ENCODE data around the gene ABHD17A.
"Not testable (repeated sequence)": the region's sequence is repeated elsewhere in the genome, so short reads cannot be mapped to it uniquely, and the experiment has no call there.

Gene ABHD17A

DNA sequence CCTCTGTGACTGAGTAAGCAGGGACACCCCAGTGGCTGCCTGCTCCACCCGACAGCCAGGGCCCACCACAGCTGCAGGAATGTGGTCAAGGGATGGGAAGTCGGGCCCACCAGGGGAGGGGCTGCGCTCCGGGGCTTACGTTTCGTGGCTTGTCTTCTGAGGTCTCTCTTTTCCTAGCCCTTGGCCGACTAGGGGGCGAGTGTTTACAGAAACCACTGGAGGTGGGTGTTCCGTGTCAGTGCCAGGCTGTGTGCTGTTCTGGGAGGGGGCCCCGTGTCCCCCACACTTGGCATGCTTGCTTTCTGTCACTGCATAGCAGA is 24.4 kb upstream of the ABHD17A start:
- no peak for DNase-seq

- DNase-seq, result no peak
Measured at GRCh38 chr19:1908364-1908678, 23.0 kb upstream of the ABHD17A start.

DNA sequence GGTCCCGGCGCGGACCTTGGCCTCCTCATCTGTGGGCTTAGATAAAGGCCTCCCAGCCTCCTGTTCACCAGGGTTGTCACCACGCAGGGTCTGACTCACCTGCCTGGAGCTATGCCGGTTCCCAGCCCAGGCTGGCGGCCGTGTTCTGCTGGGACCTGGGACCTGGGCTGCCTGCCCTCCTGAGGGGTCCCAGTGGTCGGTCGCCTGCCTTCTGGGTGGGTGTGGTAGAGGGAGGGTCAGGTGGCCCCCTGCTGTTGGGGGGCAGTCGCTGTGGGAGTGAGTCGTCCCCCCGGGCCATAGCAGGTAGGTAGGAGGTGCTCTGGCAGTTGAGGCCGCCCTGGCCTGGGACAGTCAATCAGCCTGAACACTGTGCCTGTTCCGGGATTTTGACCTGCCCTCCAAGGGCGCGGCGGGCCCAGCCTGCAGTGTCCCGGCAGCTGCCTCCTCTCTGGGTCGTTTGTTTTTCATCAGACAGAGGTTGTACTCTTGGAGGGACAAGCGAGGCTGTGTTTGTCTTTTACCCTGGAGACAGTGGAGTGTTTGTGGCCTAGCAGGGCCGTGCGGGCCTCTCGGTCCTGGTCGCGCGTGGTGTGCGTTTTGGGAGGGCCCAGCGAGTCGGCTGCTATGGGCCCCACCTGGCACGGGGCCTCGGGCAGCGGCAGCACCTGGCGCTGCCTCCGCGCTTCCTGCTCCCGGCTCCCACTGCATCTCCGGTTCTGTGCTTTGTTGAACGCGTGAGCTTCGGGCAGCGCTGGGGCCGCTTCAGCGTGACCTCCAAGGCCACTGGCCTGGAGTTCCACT is 22.5 kb upstream of the ABHD17A start:
- DNase-seq, result no peak

DNA sequence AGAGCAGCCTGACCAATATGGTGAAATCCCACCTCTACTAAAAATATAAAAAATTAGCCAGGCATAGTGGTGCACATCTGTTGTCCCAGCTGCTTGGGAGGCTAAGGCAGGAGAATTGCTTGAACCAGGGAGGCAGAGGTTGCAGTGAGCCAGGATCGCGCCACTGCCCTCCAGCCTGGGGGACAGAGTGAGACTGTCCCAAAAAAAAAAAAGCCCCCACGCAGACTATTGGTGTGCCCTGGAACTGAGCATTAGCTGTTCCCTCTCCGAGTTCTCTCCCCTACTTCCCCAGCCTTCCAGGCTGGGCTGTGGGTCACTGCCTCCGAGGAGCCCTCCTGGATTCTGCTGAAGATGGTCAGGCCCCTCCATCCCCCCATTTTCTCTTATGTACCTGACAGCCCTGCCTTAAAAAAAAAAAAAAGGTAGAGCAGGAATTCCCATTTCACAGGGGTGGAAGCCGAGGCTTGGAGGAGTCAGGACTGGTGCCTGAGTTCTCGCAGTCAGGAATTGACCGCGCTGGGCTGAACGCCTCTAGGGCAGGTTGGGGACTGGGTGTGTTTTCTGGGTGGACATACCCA is 21.8 kb upstream of the ABHD17A start:
- DNase-seq, result no peak

DNA sequence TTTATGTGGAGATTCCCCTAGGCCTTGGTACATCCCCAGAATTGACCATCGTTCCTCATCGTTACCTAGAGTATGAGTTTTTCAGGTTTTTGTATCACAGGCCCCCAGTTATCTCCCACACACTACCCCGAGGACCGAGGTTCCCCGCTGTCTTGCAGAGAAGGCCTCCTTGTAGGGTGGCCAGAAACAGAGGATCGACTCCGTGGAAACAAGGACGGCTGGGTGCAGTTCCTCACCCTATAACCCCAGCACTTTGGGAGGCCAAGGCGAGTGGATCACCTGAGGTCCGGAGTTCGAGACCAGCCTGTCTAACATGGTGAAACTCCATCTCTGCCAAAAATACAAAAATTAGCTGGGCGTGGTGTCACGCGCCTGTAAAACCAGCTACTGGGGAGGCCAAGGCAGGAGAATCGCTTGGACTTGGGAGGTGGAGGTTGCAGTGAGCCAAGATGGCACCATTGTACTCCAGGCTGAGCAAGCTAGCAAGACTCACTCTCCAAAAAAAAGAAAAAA is 20.6 kb upstream of the ABHD17A start:
- DNase-seq, result no peak

DNA sequence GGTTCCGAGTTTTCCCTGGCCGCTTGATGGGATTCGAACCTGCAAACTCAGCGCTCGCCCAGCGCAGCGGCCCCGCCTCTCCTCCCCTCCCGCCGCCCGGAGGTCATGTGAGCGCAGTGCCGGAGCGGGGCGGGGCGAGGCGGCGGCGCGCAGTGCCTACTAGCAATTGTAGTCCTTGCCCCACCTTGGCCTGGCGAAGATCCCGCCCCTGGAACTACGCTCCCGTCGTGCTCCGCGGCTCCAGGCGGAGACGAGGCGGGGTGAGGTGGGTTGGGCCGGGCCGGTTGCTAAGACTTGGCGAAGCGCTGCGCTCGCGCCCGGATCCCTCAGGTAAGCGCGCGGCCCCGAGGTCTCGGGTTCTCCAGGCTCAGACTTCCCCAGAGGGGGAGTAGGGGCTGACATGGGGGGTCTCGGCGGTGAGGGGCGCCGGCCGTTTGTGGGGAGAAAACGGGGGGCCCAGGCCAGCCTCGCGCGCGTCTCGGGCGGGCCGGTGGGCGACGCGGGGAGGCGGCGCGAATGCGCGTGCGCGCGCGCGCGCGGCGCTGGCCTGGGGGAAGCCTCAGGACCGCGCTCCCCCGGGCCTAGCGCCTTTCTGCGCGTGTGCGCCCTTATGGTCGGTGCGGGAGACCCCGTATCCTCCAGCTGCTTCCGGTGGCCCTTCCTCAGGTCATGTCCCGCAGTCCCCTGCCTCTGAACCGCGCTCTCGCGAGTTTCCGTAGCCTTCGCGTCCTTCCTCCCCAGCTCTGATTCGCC is 20.0 kb upstream of the ABHD17A start, which contains the start of the genes ADAT3 and SCAMP4:
ADAT3 (plus strand) TSS at position 290 of the 753 bp plus-strand sequence. CDS start 6,649 bp downstream, outside the sequence.
SCAMP4 (plus strand) TSS at position 290 of the 753 bp plus-strand sequence. CDS start 9,621 bp downstream, outside the sequence.
- peak; percentile 99 for DNase-seq

DNA sequence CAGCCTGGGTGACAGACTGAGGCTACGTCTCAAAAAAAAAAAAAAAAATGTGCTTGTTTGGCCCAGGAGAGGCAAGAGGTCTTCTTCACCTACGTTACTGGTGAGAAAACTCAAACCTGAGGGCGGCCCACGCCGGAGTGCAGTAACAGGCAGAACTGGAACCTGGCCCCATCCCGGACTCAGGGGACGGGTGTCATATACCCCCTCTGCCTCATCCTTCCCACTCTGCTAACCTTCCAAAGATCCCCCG is 19.5 kb upstream of the ABHD17A start:
- no peak for DNase-seq

DNA sequence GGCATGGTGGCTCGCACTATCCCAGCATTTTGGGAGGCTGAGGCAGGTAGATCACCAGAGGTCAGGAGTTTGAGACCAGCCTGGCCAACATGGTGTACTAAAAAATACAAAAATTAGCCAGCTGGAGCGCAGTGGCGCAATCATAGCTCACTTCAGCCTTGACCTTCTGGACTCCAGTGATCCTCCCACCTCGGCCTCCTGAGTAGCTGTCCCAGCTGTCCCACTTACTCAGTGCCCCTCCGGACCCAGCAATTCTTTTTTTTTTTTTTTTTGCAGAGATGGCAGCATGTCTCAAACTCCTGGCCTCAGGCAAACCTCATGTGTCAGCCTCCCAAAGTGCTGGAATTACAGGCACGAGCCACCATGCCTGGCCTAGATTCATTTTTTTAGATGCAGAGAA is 17.6 kb upstream of the ABHD17A start:
- no peak for DNase-seq

- DNase-seq, result no peak
Measured at GRCh38 chr19:1901940-1902404, 16.7 kb upstream of the ABHD17A start.

GRCh38 chr19:1896508-1896907 is 11.2 kb upstream of the ABHD17A start:
- DNase-seq, result no peak

DNA sequence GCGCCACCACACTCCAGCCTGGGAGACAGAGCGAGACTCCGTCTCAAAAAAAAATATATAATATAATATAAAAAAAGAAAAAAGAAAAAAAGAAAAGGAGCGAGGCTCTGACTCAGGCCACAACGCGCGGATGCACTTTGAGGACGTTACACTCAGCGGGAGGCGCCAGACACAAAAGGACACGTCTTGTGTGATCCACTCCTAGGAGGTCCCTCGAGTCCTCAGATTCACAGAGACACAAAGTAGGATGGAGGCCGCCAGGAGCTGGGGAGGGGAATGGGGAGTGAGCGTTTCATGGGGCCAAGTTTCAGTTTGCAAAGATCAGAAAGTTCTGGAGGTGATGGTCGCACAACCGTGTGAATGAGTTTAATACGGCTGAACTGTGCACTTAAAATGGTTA is 8.5 kb upstream of the ABHD17A start:
- DNase-seq, result no peak

DNA sequence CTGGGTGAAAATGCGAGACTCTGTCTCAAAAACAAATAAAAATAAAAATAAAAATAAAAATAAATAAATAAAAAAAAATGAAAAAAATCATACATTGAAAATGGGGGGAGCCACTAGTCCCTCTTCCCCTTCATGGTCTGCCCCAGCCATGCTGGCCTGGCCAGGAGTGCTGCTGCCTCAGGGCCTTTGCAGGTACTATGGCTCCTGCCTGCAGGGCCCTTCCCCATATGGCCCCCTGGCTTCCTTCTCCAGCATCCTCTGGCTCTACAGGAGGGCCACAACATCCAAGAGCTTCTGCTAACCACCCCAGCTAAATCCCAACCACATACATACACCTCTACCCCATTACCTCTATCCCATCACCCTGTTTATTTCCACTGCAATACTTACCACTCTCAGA is 4.6 kb upstream of the ABHD17A start:
- DNase-seq, result no peak

DNA sequence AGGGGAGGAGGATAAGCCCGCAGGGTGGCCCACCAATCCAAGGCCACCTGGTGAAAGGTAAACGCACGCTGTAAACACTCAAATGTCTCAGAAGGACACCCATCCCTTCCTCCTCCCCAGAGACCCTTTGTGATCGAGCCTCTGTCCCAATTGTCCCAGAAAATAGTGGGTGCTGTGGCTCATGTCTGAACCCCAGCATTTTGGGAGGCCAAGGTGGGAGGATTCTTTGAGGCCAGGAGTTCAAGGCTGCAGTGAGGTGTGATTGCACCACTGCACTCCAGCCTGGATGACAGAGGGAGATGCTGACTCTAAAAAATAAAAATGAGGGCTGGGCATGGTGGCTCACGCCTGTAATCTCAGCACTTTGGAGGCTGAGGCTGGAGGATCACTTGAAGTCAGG is 3.1 kb upstream of the ABHD17A start:
- DNase-seq, result no peak

DNA sequence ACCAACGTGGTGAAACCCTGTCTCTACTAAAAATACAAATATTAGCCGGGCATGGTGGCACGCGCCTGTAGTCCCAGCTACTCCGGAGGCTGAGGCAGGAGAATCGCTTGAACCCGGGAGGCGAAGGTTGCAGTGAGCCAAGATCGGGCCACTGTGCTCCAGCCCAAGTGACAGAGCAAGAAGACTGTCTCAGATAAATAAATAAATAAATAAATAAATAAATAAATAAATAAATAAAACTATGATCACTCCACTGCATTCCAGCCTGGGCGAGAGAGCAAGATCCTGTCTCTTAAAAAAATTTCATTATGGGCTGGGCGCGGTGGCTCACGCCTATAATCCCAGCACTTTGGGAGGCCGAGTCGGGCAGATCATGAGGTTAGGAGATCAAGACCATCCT is 1.1 kb upstream of the ABHD17A start:
- DNase-seq, result not testable (repeated sequence)

DNA sequence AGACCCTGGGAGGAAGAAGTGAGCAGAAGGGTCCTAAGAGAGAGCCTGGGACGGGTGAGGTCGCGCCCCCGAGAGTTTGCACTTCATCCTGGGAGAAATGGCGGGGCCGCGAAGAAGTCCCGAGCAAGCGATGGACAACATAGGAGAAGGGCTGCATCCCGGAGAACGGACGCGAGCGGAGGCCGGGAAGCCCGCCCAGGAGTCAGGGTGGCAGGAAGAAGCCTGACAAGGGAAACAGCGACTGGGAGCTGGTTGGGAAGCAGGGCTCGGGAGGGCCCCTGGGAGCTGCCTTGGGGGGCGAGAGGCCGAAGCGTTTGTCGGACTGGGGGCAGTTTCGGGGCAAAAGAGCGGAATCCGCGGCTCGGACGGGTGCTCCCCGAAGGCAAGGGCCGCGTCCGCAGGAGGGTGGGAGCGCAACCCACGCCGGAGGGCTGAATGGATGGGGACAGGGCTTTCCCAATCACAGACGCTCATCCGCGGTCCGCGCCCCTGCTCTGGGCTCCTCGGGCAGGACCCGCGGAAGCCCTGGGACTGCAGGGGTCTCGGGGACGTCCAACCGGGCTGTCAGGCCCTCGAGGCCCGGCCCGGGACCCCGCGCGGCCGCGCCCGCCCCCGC is 469 bp downstream of the ABHD17A start:
- DNase-seq, result no peak

- DNase-seq, result no peak
Measured at GRCh38 chr19:1884291-1884718, 991 bp downstream of the ABHD17A start.

DNA sequence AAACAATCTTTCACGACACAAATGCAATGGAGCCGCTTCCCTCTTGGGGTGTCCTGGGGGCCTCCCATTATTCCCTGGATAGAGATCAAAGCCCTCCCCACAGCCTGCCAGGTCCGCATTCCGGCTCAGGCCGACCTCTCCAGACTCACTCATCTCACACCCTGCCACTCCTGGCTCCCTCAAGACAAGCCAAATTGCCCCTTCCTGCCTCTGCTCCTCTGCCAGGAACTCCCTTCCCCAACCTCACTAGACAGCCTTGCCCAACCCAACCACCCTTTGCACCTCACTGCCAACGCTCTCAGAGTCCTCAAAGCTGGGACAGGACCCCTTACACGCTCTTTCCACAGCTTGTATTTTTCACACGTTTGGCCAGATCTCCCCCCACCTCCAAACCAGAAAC is 1.5 kb downstream of the ABHD17A start:
- DNase-seq, result no peak

GRCh38 chr19:1882786-1883692 is 2.3 kb downstream of the ABHD17A start:
- DNase-seq, result no peak

DNA sequence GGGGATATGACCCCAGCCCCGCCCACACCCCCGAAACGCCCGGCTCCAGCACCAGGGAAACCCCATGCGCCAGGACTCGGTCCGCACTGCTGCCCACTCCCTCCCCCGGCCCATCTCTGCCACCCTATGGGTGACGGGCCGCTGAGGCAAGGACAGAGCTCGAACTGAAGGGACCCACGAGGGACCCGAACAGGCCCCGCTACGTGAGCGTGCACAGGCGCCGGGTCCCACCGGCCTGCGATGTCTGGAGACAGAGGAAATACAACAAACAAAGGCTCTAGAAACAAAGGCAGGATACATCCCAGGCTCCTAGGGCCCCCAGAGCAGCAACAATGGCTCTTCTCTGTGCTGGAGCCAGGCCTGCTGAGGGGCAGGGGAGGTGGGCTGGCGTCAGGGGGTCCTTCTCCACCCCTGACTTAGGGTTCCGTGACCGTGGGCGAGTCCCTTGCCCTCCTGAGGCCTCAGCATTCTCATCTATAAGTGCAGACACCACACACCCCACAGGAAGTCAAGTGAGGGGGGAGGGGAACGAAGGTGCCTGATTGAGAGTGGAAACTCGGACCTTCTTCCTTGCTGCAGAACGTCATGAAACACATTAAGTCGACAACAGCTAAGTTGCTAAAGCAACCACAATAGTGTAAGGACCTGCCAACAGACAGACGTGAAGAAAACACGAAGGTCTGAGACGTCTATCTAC is 3.1 kb downstream of the ABHD17A start:
- no peak for DNase-seq

DNA sequence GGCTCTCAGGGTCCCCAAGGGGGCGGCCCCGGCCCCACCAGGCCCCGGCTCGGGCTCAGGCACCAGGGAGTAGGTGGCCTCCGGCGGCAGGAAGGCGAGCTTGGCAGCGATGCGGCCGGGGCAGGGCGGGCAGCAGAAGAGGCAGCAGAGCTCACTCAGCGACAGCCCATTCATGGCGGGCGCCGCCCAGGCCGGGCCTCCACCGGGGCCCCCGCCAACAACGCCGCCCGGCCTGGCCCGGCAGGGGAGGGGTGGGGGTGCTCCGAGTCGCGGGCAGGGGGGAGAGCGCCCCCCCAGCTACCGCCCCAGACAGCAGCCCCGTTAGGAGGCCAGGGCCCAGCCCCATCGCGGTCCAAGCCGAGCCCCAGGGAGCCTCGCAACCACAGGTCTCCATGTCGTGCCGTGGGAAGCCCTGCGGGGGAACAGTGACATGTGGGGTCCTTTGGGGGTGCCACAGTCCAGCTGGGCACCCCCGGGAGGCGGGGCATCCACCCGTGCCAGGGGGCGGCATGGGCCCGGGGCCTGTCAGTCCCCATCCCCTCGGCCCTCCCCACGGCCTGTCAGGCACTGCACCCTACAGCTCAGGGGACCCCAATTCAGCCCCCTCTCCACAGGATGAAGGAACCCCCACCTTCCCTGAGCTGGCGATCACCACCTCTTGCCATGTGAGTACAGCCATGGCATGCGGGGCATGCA is 3.8 kb downstream of the ABHD17A start:
- DNase-seq, result not testable (repeated sequence)
